Stimulated activated CD4-positive, alpha-beta T cell treated with anti-CD3 and anti-CD28 coated beads, Interleukin-15, amount 100 ng/mL, for 48 hours (primary cell): Measurements from ENCODE around the gene RNASE7.

Source experiments
- DNase-seq, 2 donors: peaks; one replicate each; pipeline ENCODE4 v3.0.0-alpha.2; 2020; ENCODE audit warnings: low read depth in 2 of 2

Gene RNASE7

GRCh38 chr14:21043387-21043973 lies 1.3 kb downstream of the RNASE7 start:
- DNase-seq: no peak

DNA sequence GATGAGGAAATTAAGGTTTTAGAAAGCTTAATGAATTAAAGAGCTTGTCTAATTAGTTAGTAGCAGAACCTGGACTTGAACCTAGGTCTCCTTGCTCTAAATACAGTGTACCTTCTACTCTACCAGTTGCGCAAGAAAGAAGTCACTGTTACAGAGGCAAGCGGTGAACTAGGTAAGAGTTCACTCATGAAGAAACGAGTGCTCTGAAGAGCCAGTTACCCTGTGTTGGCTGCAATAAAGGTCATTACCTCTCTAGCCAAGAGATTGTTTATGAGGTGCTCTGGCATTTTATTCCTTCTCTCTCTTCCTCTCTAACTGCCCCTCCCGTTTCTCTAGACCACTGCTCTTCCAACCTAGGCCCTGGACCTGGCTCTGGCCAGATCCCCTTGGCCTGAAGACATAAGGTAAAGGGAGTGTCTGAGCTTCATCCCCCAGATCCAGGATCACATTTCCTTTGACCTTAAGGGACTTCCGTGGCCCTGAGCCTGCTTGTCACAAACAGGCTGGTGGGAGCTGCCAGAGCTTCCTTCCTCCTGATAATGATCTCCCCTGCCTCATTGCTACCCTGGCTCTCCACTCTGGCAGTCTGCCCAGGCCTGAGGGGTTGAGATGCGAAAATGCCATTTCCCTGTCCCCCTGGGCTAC lies 1.9 kb downstream of the RNASE7 start:
- DNase-seq: no peak

- DNase-seq: no peak
Measured at GRCh38 chr14:21047378-21047781, 5.2 kb downstream of the RNASE7 start.

DNA sequence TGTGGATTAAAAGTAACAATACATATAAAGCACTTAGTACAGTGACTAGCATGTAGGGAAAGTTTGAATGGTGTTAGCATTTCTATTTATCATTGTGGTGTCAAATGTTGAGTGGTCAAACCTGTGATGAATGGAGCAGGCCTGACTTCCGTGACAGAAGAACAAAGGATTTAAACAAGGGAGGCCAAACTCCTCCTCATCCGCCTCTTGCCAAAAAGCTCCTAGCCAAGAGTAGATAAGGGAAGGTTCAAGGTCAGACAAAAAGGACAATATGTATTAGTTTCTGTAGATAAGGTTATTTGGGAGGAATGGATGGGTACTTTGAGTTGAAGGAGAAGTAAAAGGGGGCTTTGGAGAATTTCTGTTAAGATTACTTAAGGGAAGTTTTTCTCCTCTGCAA lies 6.5 kb downstream of the RNASE7 start:
- DNase-seq: no peak

DNA sequence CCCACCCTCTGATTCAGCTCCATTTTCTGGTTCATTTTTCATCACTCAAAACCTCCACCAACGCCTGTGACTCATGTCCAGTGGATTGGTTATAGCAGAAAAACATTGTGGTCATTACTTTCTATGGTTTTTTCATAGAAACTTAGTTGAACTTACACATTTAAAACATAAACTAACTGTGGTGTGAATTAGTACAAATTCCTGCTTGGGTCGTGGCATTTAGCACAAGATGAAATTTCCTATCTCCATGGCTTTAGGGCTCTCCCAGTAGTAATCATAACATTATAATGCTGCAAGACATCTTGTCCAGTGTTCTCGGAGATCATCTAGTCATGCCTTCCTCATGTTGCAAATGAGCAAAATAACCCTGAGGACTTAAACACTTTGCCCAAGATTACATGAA lies 7.1 kb downstream of the RNASE7 start:
- no peak for DNase-seq

GRCh38 chr14:21050597-21050996 lies 8.4 kb downstream of the RNASE7 start:
- DNase-seq: no peak

DNA sequence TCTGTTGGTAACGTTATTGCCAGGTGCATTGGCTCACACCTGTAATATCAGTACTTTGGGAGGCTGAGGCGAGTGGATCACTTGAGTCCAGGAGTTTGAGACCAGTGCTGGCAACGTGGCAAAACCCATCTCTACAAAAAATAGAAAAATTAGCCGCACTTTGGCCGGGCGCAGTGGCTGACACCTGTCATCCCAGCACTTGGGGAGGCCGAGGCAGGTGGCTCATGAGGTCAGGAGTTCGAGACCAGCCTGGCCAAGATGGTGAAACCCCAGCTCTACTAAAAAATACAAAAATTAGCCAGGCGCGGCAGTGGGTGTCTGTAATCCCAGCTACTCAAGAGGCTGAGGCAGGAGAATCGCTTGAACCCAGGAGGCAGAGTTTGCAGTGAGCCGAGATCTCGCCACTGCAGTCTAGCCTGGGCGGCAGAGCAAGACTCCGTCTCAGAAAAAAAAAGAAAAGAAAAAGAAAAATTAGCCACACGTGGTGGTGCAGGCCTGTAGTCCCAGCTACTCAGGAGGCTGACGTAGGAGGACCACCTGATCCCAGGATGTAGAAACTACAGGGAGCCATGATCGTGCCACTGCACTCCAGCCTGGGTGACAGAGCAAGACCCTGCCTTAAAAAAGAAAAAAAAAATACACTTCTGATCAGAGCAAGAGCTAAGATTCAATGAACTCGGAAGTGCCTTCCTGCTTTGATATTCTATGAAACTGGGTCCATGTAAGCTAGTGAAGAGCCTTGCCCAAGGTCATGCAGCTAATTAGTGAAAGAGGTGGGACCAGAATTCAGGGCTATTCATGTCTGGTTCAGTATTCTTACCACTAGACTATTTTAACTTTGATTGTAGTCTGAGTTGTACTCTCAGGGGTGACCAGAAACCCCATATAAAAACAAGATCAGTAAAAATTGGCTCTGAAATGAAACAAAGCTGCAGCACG lies 11.3 kb downstream of the RNASE7 start:
- no peak for DNase-seq

- DNase-seq: no peak
Measured at GRCh38 chr14:21054123-21054767, 12.1 kb downstream of the RNASE7 start.

DNA sequence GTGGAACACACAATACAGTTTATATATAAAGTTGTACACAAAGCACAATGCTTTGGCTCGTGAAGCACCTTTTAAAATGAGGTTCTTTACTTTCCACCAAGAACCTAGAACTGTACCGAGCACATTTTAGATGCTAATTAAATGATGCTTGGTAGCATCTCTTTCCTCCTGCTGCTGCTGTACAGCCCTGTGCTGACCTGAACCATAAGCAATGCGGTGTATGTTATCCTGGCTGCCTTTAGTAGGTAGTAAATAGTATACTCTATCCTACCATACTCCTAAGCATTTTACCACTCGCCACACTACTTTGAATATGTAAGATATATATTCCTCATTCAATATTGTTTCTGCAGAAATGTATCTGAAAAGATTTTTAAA lies 12.6 kb downstream of the RNASE7 start:
- no peak for DNase-seq

- no peak for DNase-seq
Measured at GRCh38 chr14:21055432-21056117, 13.4 kb downstream of the RNASE7 start.

GRCh38 chr14:21056520-21057163 lies 14.5 kb downstream of the RNASE7 start:
- no peak for DNase-seq

DNA sequence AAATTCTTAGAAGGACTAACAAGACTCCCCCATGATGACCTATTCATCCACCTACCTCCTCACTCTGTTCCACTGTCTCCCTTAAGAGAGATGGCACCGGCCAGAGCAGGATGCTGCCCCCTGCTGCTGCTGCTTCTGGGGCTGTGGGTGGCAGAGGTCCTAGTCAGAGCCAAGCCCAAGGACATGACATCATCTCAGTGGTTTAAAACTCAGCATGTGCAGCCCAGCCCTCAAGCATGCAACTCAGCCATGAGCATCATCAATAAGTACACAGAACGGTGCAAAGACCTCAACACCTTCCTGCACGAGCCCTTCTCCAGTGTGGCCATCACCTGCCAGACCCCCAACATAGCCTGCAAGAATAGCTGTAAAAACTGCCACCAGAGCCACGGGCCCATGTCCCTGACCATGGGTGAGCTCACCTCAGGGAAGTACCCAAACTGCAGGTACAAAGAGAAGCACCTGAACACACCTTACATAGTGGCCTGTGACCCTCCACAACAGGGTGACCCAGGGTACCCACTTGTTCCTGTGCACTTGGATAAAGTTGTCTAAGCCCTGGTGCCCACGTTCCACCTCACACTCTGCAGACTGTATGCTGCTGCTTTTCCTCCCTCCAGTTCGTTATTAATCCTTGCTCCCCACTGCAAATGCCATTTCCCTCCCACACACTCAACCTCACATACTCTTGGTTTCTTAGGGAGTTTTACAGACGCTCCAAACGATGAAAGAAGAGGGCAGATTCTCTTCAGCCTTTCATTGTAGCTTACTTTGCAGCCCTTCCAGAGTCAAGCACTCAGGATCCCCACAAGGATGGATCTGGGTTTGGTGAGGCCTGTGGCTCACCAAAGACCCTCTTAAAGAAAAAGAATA lies 15.9 kb downstream of the RNASE7 start, which contains the start of gene RNASE8:
Gene RNASE8, plus strand, starts transcription at position 20 of the 873 bp plus-strand sequence. Its CDS starts 71 bp downstream, at position 91.
- DNase-seq: no peak

GRCh38 chr14:21058903-21059302 lies 16.7 kb downstream of the RNASE7 start:
- DNase-seq: no peak

GRCh38 chr14:21059842-21060613 lies 17.9 kb downstream of the RNASE7 start:
- DNase-seq: no peak

- no peak for DNase-seq
Measured at GRCh38 chr14:21060614-21061346, 18.6 kb downstream of the RNASE7 start.

GRCh38 chr14:21061347-21061668 lies 19.1 kb downstream of the RNASE7 start:
- no peak for DNase-seq

GRCh38 chr14:21063479-21063878 lies 21.3 kb downstream of the RNASE7 start:
- no peak for DNase-seq

GRCh38 chr14:21066882-21067502 lies 24.8 kb downstream of the RNASE7 start:
- DNase-seq: no peak
